ENCODE results near the gene BPIFB1.

DNA sequence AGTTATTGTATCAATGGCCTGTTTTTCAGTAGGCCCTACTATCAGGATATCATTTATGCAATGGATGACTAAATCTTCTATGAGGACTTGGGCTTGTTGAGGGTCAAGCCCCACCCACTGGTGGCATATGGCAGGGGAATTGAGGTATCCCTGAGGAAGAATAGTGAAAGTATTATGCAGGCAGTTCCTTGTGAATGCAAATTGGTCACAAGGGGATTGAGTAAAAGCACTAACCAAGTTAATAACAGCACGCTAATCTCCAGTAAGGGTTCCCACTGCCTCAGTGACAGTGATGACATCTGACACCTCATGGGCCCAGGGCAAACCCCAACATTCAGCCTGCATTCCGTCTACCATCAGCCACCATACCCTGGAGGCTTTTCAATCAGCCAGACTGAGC is 32.3 kb upstream of the BPIFB1 start:
- TF ChIP-seq POLR2A (IDR thresholded peaks at IDR 0.05; ENCODE audit: extremely low read depth, insufficient read length) (no peak), CTCF (IDR thresholded peaks at IDR 0.05; ENCODE audit: low read depth, low read length) (no peak), MYC (IDR thresholded peaks at IDR 0.05; ENCODE audit: low read depth, low read length) (no peak)
- TF ChIP-seq, protein P1, sequence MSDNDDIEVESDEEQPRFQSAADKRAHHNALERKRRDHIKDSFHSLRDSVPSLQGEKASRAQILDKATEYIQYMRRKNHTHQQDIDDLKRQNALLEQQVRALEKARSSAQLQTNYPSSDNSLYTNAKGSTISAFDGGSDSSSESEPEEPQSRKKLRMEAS (IDR thresholded peaks at IDR 0.05; ENCODE audit: low read depth, low read length) = no peak

Data from NB4 (cell line).